Panc1 (cell line): ENCODE data around the gene COTL1. TPM values are rescaled to one million over a fixed set of nuclear protein-coding genes. Genes with fewer than 3 reads are reported as not detected.

Experiments used
- ATAC-seq: fragments of 200-7000 bp; cut with Tn5 transposase; 2 replicates; pipeline ENCODE4 v1.9.1; 2020; ENCODE audit warnings: mild to moderate bottlenecking, moderate library complexity
- BruUV-seq: library from RNA; stranded (reverse); fragments of 400-500 nt; replicated peaks from 2 replicates; lab custom pipeline; 2021; lab: Mats Ljungman, UMichigan
- CTCF ChIA-PET: fragments of 300-600 bp; sonication (Branson Sonifier 250); formaldehyde crosslinking; loops from one replicate; lab custom pipeline; 2022; ENCODE audit warnings: antibody characterized with exemption; lab: Charles Lee
- POLR2A ChIA-PET: fragments of 300-600 bp; sonication (Branson Sonifier 250); formaldehyde crosslinking; loops from one replicate; lab custom pipeline; 2022; ENCODE audit warnings: antibody characterized with exemption; lab: Charles Lee
- DNase-seq: peaks from one replicate; pipeline ENCODE4 v3.0.0-alpha.2; 2010; ENCODE audit warnings: low read depth, low spot score
- H3K27ac ChIP-seq: 2 replicates; pipeline ENCODE4 v1.5.1; 2011; ENCODE audit warnings: mild to moderate bottlenecking, low read length, inconsistent platforms
- H3K27me3 ChIP-seq: fragments of 200-500 bp; sonication (Bioruptor generic); 2 replicates; pipeline ENCODE4 v1.6.0; 2014; ENCODE audit warnings: low read length, inconsistent platforms; ENCODE audit not compliant: control insufficient read depth, insufficient read depth
- H3K36me3 ChIP-seq: fragments of 200-500 bp; sonication (Bioruptor generic); 2 replicates; pipeline ENCODE4 v1.5.1; 2014; ENCODE audit warnings: inconsistent platforms, mild to moderate bottlenecking, low read length, moderate library complexity; ENCODE audit not compliant: control insufficient read depth, insufficient read depth
- H3K4me1 ChIP-seq: 2 replicates; pipeline ENCODE4 v1.5.1; 2011; ENCODE audit warnings: inconsistent platforms, mild to moderate bottlenecking, low read length, moderate library complexity; ENCODE audit not compliant: control insufficient read depth, insufficient read depth
- H3K4me3 ChIP-seq, 2 experiments: 2 replicates each; pipeline ENCODE4 v1.5.1; 2011 to 2012; ENCODE audit warnings: low read depth in 2 of 2, low read length in 2 of 2, mild to moderate bottlenecking in 2 of 2, inconsistent platforms in 1 of 2, moderate library complexity in 1 of 2
- H3K9me3 ChIP-seq: fragments of 200-500 bp; sonication (Bioruptor generic); 2 replicates; pipeline ENCODE4 v1.5.1; 2014; ENCODE audit warnings: low read depth, mild to moderate bottlenecking, inconsistent platforms, low read length, moderate library complexity; ENCODE audit not compliant: control insufficient read depth, insufficient read depth
- CTCF ChIP-seq: fragments of 450-650 bp; IDR thresholded peaks from 2 replicates; pipeline ENCODE4 v1.5.1; 2017; ENCODE audit warnings: mild to moderate bottlenecking
- POLR2AphosphoS5 ChIP-seq: IDR thresholded peaks from 2 replicates; pipeline ENCODE4 v1.6.1; 2012; ENCODE audit warnings: mild to moderate bottlenecking, low read depth, low read length, moderate library complexity
- REST ChIP-seq, 2 experiments: IDR thresholded peaks; 2 replicates each; pipeline ENCODE4 v1.6.1; 2011 to 2012; ENCODE audit warnings: low read depth in 2 of 2, control low read depth in 1 of 2, low read length in 1 of 2, mild to moderate bottlenecking in 1 of 2, moderate library complexity in 1 of 2; ENCODE audit not compliant: insufficient read depth in 1 of 2
- SIN3A ChIP-seq: IDR thresholded peaks from 2 replicates; pipeline ENCODE4 v1.6.1; 2012; ENCODE audit warnings: low read depth, mild to moderate bottlenecking, low read length, moderate library complexity, borderline replicate concordance; ENCODE audit not compliant: insufficient read depth
- TCF7L2 ChIP-seq: IDR thresholded peaks from 2 replicates; pipeline ENCODE4 v1.6.1; 2011; ENCODE audit warnings: mild to moderate bottlenecking, low read depth, low read length, inconsistent platforms
- in situ Hi-C: cut with HindIII; loops from 2 replicates; pipeline ENCODE4 v1.10.0; 2016; ENCODE audit warnings: low sequenced_read_pairs, low pct_unique_long_range_greater_than_20kb
- intact Hi-C: fragments of 100-400 bp; cut with micrococcal nuclease; formaldehyde crosslinking; loops from one replicate; pipeline ENCODE4 v1.10.0; 2022; ENCODE audit not compliant: unreplicated experiment
- total RNA-seq: library from RNA; stranded (reverse); gene quantifications from one replicate; pipeline ENCODE4 v1.2.1, GENCODE V29; 2021; ENCODE audit not compliant: unreplicated experiment

The COTL1 gene
- total RNA-seq, 1 experiment from 2014 or later: 302 TPM

GRCh38 chr16:84524346-84524920, 93.4 kb downstream of the COTL1 start:
- intact Hi-C loops: no loop called here
- in situ Hi-C loops: no loop called here

GRCh38 chr16:84521497-84521770, 96.4 kb downstream of the COTL1 start:
- ChIA-PET CTCF (interaction anchor here (0.8 kb wide), 1 partner anchor 10 kb away, joined by 3 read pairs; no protein-coding TSS in a partner anchor), POLR2A (no interaction called here)
- ATAC-seq (no peak), DNase-seq (no peak)
- Histone ChIP-seq H3K36me3 (no peaks in the 10 kb centered on the region), H3K27me3 (no peaks in the 10 kb centered on the region), H3K4me3 (no peak overlapping the region), H3K27ac (no peak overlapping the region), H3K4me1 (no peaks in the 10 kb centered on the region), H3K9me3 (no peaks in the 10 kb centered on the region)
- no TSS peak for BruUV-seq
- in situ Hi-C loops (no loop called here), intact Hi-C loops (no loop called here)
- TF ChIP-seq REST (IDR thresholded peaks at IDR 0.05; ENCODE audit: insufficient read depth in 1 of 2, low read depth in 2 of 2, low read length in 1 of 2): no peak
- TF ChIP-seq TCF7L2: no peak
- TF ChIP-seq POLR2AphosphoS5: no peak
- TF ChIP-seq SIN3A: no peak
- TF ChIP-seq CTCF: no peak

More at GRCh38 chr16:84524346-84524920, 93.4 kb downstream of the COTL1 start:
- TF ChIP-seq REST (IDR thresholded peaks at IDR 0.05; ENCODE audit: insufficient read depth in 1 of 2, low read depth in 2 of 2, low read length in 1 of 2) (no peak), CTCF (no peak), SIN3A (no peak), POLR2AphosphoS5 (no peak), TCF7L2 (no peak)
- POLR2A ChIA-PET: no interaction called here
- DNase-seq (no peak), ATAC-seq (no peak)
- Histone ChIP-seq H3K9me3 (no peaks in the 10 kb centered on the region), H3K27ac (no peak overlapping the region), H3K36me3 (no peaks in the 10 kb centered on the region), H3K4me1 (no peaks in the 10 kb centered on the region), H3K4me3 (no peak overlapping the region), H3K27me3 (no peaks in the 10 kb centered on the region)
- CTCF ChIA-PET: no interaction called here
- no TSS peak for BruUV-seq
